ENCODE measurements around the gene TRPM5.

DNA sequence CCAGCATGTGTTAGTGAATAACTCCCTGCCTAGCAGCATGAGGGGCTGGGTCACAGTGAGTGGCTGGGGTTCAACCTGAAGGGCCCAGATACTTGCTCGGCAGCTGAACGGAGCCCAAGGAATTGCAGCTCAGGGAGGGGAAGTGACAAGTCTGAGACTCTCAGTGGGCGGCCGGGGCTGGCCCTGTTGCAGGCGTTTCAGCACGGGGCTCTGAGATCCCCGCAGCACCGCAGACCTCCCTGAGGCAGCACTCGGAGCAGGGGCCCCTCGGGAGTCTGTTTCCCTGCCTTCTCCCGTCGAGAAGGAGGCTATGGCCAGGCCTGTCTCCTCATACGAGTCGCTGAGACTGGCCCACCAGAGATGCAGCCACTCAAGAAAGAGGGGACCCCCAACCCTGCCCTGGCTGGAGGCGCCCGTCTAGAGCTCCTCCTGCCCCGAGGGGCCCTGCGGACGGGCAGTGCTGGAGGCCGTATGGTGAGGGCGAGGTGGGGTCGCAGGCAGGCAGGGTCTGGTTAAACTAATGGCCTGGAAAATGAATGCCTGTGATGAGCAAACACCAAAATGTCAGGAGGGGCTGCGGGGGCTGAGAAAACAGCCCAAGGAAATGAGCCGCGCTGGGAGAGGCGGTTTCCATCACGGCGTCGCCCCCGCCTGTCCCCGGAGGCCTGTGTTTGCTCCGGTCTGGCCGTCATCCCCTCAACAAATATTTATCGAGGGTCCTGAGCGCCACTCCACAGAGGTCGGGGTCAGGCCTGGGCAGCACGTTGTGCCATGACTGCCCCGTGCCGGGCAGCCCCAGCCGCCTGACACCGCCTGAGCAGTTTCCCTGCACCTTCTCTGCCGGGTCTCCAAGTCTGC lies 34.5 kb downstream of the TRPM5 start:
- TF ChIP-seq, protein P1, sequence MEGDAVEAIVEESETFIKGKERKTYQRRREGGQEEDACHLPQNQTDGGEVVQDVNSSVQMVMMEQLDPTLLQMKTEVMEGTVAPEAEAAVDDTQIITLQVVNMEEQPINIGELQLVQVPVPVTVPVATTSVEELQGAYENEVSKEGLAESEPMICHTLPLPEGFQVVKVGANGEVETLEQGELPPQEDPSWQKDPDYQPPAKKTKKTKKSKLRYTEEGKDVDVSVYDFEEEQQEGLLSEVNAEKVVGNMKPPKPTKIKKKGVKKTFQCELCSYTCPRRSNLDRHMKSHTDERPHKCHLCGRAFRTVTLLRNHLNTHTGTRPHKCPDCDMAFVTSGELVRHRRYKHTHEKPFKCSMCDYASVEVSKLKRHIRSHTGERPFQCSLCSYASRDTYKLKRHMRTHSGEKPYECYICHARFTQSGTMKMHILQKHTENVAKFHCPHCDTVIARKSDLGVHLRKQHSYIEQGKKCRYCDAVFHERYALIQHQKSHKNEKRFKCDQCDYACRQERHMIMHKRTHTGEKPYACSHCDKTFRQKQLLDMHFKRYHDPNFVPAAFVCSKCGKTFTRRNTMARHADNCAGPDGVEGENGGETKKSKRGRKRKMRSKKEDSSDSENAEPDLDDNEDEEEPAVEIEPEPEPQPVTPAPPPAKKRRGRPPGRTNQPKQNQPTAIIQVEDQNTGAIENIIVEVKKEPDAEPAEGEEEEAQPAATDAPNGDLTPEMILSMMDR (IDR thresholded peaks at IDR 0.05; ENCODE audit: low read length), result no peak
- no peak for TF ChIP-seq EZH2 (optimal IDR thresholded peaks at IDR 0.05; ENCODE audit: low read depth, low read length)

All from MM.1S (cell line).